H1 (cell line): Measurements from ENCODE around the gene SLC27A1. TPM values are rescaled to one million over a fixed set of nuclear protein-coding genes. Genes with fewer than 3 reads are reported as not detected.

ENCODE experiments used
- CTCF ChIA-PET: fragments of 300-600 bp; sonication (Branson Sonifier 250); formaldehyde crosslinking; loops from one replicate; lab custom pipeline; 2021; ENCODE audit not compliant: partially characterized antibody; lab: Charles Lee
- POLR2A ChIA-PET: fragments of 300-600 bp; sonication (Branson Sonifier 250); formaldehyde crosslinking; loops from one replicate; lab custom pipeline; 2021; ENCODE audit warnings: inconsistent platforms; ENCODE audit not compliant: partially characterized antibody; lab: Charles Lee
- DNase-seq, 2 experiments: peaks; one replicate each; pipeline versions ENCODE4 v3.0.0 to v3.0.0-alpha.2; 2010 to 2022; ENCODE audit warnings: low spot score in 2 of 2, low read depth in 1 of 2, mixed read lengths in 1 of 2
- FAIRE-seq: peaks from 2 replicates; lab custom pipeline; 2011; peaks lifted over from hg19 to GRCh38; lab: Jason Lieb, UNC
- H2AFZ ChIP-seq: 2 replicates; pipeline ENCODE4 v1.8.1; 2012; ENCODE audit warnings: low read length, inconsistent platforms
- H2AK5ac ChIP-seq: 2 replicates; pipeline ENCODE4 v1.6.1; 2013; ENCODE audit warnings: low read depth, low read length
- H2BK120ac ChIP-seq: replicated peaks from 2 replicates; pipeline ENCODE3; 2013; ENCODE audit warnings: low read depth, low read length, inconsistent platforms
- H2BK12ac ChIP-seq: 2 replicates; pipeline ENCODE4 v1.6.1; 2013; ENCODE audit warnings: low read depth, low read length
- H2BK15ac ChIP-seq: 2 replicates; pipeline ENCODE4 v1.6.1; 2013; ENCODE audit warnings: low read length
- H2BK20ac ChIP-seq: 2 replicates; pipeline ENCODE4 v1.6.1; 2013; ENCODE audit warnings: low read length
- H2BK5ac ChIP-seq: 2 replicates; pipeline ENCODE4 v1.6.1; 2013; ENCODE audit warnings: low read depth, low read length
- H3K14ac ChIP-seq: 2 replicates; pipeline ENCODE4 v1.6.1; 2013; ENCODE audit warnings: inconsistent platforms; ENCODE audit not compliant: insufficient read length
- H3K18ac ChIP-seq: 2 replicates; pipeline ENCODE4 v1.6.1; 2013; ENCODE audit warnings: low read length; ENCODE audit errors: extremely low read depth
- H3K23ac ChIP-seq: 2 replicates; pipeline ENCODE4 v1.6.1; 2013; ENCODE audit warnings: inconsistent platforms; ENCODE audit not compliant: insufficient read length
- H3K23me2 ChIP-seq: 2 replicates; pipeline ENCODE4 v1.6.1; 2013; ENCODE audit warnings: low read depth, low read length
- H3K27ac ChIP-seq: 2 replicates; pipeline ENCODE4 v1.6.1; 2011; ENCODE audit warnings: low read depth, low read length, inconsistent platforms
- H3K27me3 ChIP-seq, 4 experiments: replicated peaks in 1 of 4; 1 replicate in 1 of 4; 2 replicates in 3 of 4; pipeline versions ENCODE4 v1.6.1 to v1.8.1; 2011 to 2013; ENCODE audit warnings: low read length in 3 of 4, mild to moderate bottlenecking in 3 of 4, inconsistent platforms in 2 of 4, mixed read lengths in 2 of 4, moderate library complexity in 1 of 4; ENCODE audit not compliant: control insufficient read depth in 3 of 4, insufficient read depth in 3 of 4; ENCODE audit errors: extremely low read depth in 1 of 4
- H3K36me3 ChIP-seq, 4 experiments: 2 replicates each; pipeline versions ENCODE4 v1.6.1 to v1.8.1; 2011 to 2013; ENCODE audit warnings: mild to moderate bottlenecking in 4 of 4, low read length in 3 of 4, moderate library complexity in 2 of 4, control low read depth in 1 of 4, inconsistent platforms in 1 of 4; ENCODE audit not compliant: insufficient read depth in 4 of 4, control insufficient read depth in 2 of 4
- H3K4ac ChIP-seq: replicated peaks from 2 replicates; pipeline ENCODE3; 2013; ENCODE audit warnings: low read length, low read depth, mixed read lengths, inconsistent platforms; ENCODE audit not compliant: insufficient read length
- H3K4me1 ChIP-seq, 4 experiments: replicated peaks in 1 of 4; 1 replicate in 1 of 4; 2 replicates in 3 of 4; pipeline versions ENCODE4 v1.6.1 to v1.8.1; 2011 to 2013; ENCODE audit warnings: low read length in 3 of 4, inconsistent platforms in 2 of 4, mixed read lengths in 1 of 4; ENCODE audit not compliant: insufficient read depth in 4 of 4, control insufficient read depth in 3 of 4
- H3K4me2 ChIP-seq, 2 experiments: 2 replicates each; pipeline versions ENCODE4 v1.6.1 to v1.8.1; 2011 to 2013; ENCODE audit warnings: low read depth in 2 of 2, low read length in 2 of 2, control low read depth in 1 of 2, inconsistent platforms in 1 of 2, mild to moderate bottlenecking in 1 of 2; ENCODE audit not compliant: insufficient read depth in 1 of 2
- H3K4me3 ChIP-seq, 4 experiments: fragments of 200-600, 300-600 bp in 1 of 4; sonication (generic), shearing (Covaris generic), sonication (Bioruptor Twin) in 1 of 4; 2 replicates each; pipeline versions ENCODE4 v1.5.1 to v1.8.1; 2011 to 2016; ENCODE audit warnings: low read length in 4 of 4, low read depth in 3 of 4, control low read depth in 2 of 4, inconsistent platforms in 2 of 4, mild to moderate bottlenecking in 2 of 4, mixed read lengths in 1 of 4, moderate library complexity in 1 of 4; ENCODE audit not compliant: insufficient read depth in 2 of 4; ENCODE audit errors: extremely low read depth in 1 of 4
- H3K56ac ChIP-seq: replicated peaks from 2 replicates; pipeline ENCODE3; 2013; ENCODE audit warnings: low read depth, mild to moderate bottlenecking, mixed read lengths, low read length, inconsistent platforms; ENCODE audit not compliant: insufficient read length
- H3K79me1 ChIP-seq: 2 replicates; pipeline ENCODE4 v1.6.1; 2013; ENCODE audit warnings: low read depth, low read length, control low read depth
- H3K79me2 ChIP-seq, 2 experiments: 2 replicates each; pipeline versions ENCODE4 v1.6.1 to v1.8.1; 2012 to 2013; ENCODE audit warnings: low read length in 2 of 2, mild to moderate bottlenecking in 2 of 2, inconsistent platforms in 1 of 2; ENCODE audit not compliant: insufficient read depth in 2 of 2, control insufficient read depth in 1 of 2
- H3K9ac ChIP-seq, 4 experiments: replicated peaks in 1 of 4; 1 replicate in 1 of 4; 2 replicates in 3 of 4; pipeline versions ENCODE4 v1.6.1 to v1.8.1; 2011 to 2013; ENCODE audit warnings: low read depth in 3 of 4, low read length in 3 of 4, control low read depth in 2 of 4, mild to moderate bottlenecking in 2 of 4, moderate library complexity in 2 of 4, inconsistent platforms in 1 of 4; ENCODE audit errors: extremely low read depth in 1 of 4
- H3K9me3 ChIP-seq, 2 experiments: 2 replicates each; pipeline versions ENCODE4 v1.6.1 to v1.8.1; 2012 to 2013; ENCODE audit warnings: mild to moderate bottlenecking in 2 of 2, moderate library complexity in 2 of 2, control low read depth in 1 of 2, inconsistent platforms in 1 of 2, low read depth in 1 of 2, low read length in 1 of 2, mixed read lengths in 1 of 2; ENCODE audit not compliant: insufficient read depth in 2 of 2
- H4K20me1 ChIP-seq, 2 experiments: replicated peaks in 1 of 2; 2 replicates each; pipeline versions ENCODE3 to v1.8.1; 2011 to 2013; ENCODE audit warnings: inconsistent platforms in 2 of 2, low read length in 2 of 2, mild to moderate bottlenecking in 1 of 2; ENCODE audit not compliant: insufficient read depth in 2 of 2, control insufficient read depth in 1 of 2
- H4K5ac ChIP-seq: 2 replicates; pipeline ENCODE4 v1.6.1; 2013; ENCODE audit warnings: low read length, low read depth, mixed read lengths, inconsistent platforms; ENCODE audit not compliant: insufficient read length
- H4K8ac ChIP-seq: 2 replicates; pipeline ENCODE4 v1.8.0; 2013; ENCODE audit warnings: mild to moderate bottlenecking, moderate library complexity, low read length, inconsistent platforms; ENCODE audit not compliant: insufficient read depth; ENCODE audit errors: extremely low read depth
- H4K91ac ChIP-seq: replicated peaks from 2 replicates; pipeline ENCODE3; 2013; ENCODE audit warnings: low read length, mixed read lengths, inconsistent platforms; ENCODE audit not compliant: insufficient read length
- CHD1 ChIP-seq: IDR thresholded peaks from 2 replicates; pipeline ENCODE4 v1.6.1; 2012; ENCODE audit warnings: low read depth, low read length, improper control_type of control experiment
- CTCF ChIP-seq, 3 experiments: IDR thresholded peaks; 1 replicate in 2 of 3; 2 replicates in 1 of 3; pipeline versions ENCODE4 v1.5.1 to v1.6.1; 2011; ENCODE audit warnings: low read length in 3 of 3, mild to moderate bottlenecking in 3 of 3, inconsistent platforms in 2 of 3, low read depth in 1 of 3, moderate library complexity in 1 of 3; ENCODE audit not compliant: insufficient read depth in 1 of 3; ENCODE audit errors: control extremely low read depth in 1 of 3
- HDAC2 ChIP-seq, 2 experiments: fragments of 300-600 bp in 1 of 2; sonication (generic) in 1 of 2; IDR thresholded peaks; 2 replicates each; pipeline ENCODE4 v1.6.1; 2011 to 2012; ENCODE audit warnings: low read depth in 2 of 2, low read length in 2 of 2, mild to moderate bottlenecking in 2 of 2, moderate library complexity in 2 of 2, borderline replicate concordance in 1 of 2, inconsistent platforms in 1 of 2
- JUN ChIP-seq: IDR thresholded peaks from 2 replicates; pipeline ENCODE4 v1.6.1; 2011; ENCODE audit warnings: low read depth, mild to moderate bottlenecking, improper control_type of control experiment, low read length
- KDM1A ChIP-seq: fragments of 200-600, 300-600 bp; sonication (generic); IDR thresholded peaks from 2 replicates; pipeline ENCODE4 v1.7.1; 2016; ENCODE audit warnings: mild to moderate bottlenecking, low read length, borderline replicate concordance
- KDM5A ChIP-seq: fragments of 200-600 bp; IDR thresholded peaks from 2 replicates; pipeline ENCODE4 v1.7.1; 2012; ENCODE audit warnings: mild to moderate bottlenecking, low read length, inconsistent platforms, mixed read lengths
- MAFK ChIP-seq: IDR thresholded peaks from 2 replicates; pipeline ENCODE4 v1.6.1; 2012; ENCODE audit warnings: low read depth, mild to moderate bottlenecking, improper control_type of control experiment, low read length
- POLR2A ChIP-seq, 2 experiments: IDR thresholded peaks; 1 replicate in 1 of 2; 2 replicates in 1 of 2; pipeline ENCODE4 v1.6.1; 2011; ENCODE audit warnings: low read depth in 2 of 2, low read length in 2 of 2, mild to moderate bottlenecking in 2 of 2; ENCODE audit errors: control extremely low read depth in 1 of 2
- POU5F1 ChIP-seq: IDR thresholded peaks from 2 replicates; pipeline ENCODE4 v1.6.1; 2011; ENCODE audit warnings: low read depth, mild to moderate bottlenecking, low read length, moderate library complexity
- SIRT6 ChIP-seq: IDR thresholded peaks from one replicate; pipeline ENCODE4 v1.7.1; 2012; ENCODE audit warnings: low read length, inconsistent platforms
- SP1 ChIP-seq: IDR thresholded peaks from 2 replicates; pipeline ENCODE4 v1.6.1; 2011; ENCODE audit warnings: low read depth, low read length
- SP4 ChIP-seq: IDR thresholded peaks from 2 replicates; pipeline ENCODE4 v1.6.1; 2012; ENCODE audit warnings: low read length, inconsistent platforms
- TAF1 ChIP-seq: IDR thresholded peaks from 2 replicates; pipeline ENCODE4 v1.6.1; 2011; ENCODE audit warnings: mild to moderate bottlenecking, low read depth, low read length
- WGBS, 2 experiments: shearing (Covaris generic) in 1 of 2; methylation state at CpG; one replicate each; pipeline versions ENCODE4 v1.1.6 to v1.1.7; 2013 to 2015; ENCODE audit warnings: low lambda C conversion rate in 2 of 2, mixed read lengths in 2 of 2, inconsistent platforms in 1 of 2, low coverage in 1 of 2, missing lambda C conversion rate in 1 of 2; ENCODE audit not compliant: insufficient replicate concordance in 2 of 2, insufficient coverage in 1 of 2, insufficient read length in 1 of 2; ENCODE audit errors: extremely low coverage in 1 of 2, missing lambda C conversion rate in 1 of 2; 5-methylcytosine and 5-hydroxymethylcytosine counted together
- polyA plus RNA-seq, 7 experiments: library from polyadenylated mRNA; depleted of rRNA in 3 of 7; stranded (reverse) in 5 of 7; unstranded in 2 of 7; fragments of >200 nt in 5 of 7; fragments of 200-250 nt in 2 of 7; gene quantifications; 1 replicate in 5 of 7; 2 replicates in 1 of 7; 4 replicates in 1 of 7; pipeline versions ENCODE4 v1.2.1 to v1.2.3, GENCODE V29; 2011 to 2013; ENCODE audit warnings: missing spikeins in 2 of 7, mixed read lengths in 2 of 7
- total RNA-seq: library from RNA; stranded (reverse); fragmentation: NEBNext Ultra II Directional; extraction: Animal tissue kit (Norgen Biotek cat#: 25700); gene quantifications from 2 replicates; pipeline ENCODE4 v1.2.1, GENCODE V29; 2021

SLC27A1 gene
- total and polyA plus RNA-seq, 2 of the 8 experiments (the other 6 are each of a cell fraction or from before 2014, with no cell fraction given) = 7.5 to 9.1 TPM

- Histone ChIP-seq H4K20me1 (no peaks in the 10 kb centered on the region), H3K18ac (no peak overlapping the region), H2BK20ac (no peak overlapping the region), H4K5ac (no peak overlapping the region), H4K91ac (no peak overlapping the region), H2BK12ac (no peak overlapping the region), H3K79me2 (no peaks in the 10 kb centered on the region), H3K56ac (no peak overlapping the region), H3K79me1 (no peaks in the 10 kb centered on the region), H4K8ac (no peak overlapping the region), H3K36me3 (no peaks in the 10 kb centered on the region), H3K4ac (no peak overlapping the region), H3K9ac (no peak overlapping the region), H3K9me3 (no peaks in the 10 kb centered on the region), H2BK5ac (no peak overlapping the region), H3K4me3 (no peak overlapping the region), H3K4me2 (no peak overlapping the region), H2BK15ac (no peak overlapping the region), H3K14ac (no peak overlapping the region), H3K4me1 (peaks cover 0 to 5% (median 2%) of the 10 kb centered on the region in 4 experiments; a peak in 2 of 7 replicates), H2BK120ac (no peak overlapping the region), H2AFZ (no peak overlapping the region), H3K27me3 (peaks cover 0 to 5% (median 0%) of the 10 kb centered on the region in 4 experiments; a peak in 3 of 7 replicates), H3K23me2 (no peaks in the 10 kb centered on the region), H2AK5ac (no peak overlapping the region), H3K27ac (no peak overlapping the region), H3K23ac (no peak overlapping the region)
- WGBS, 2 experiments = 77% methylated on average over 7 of the region's 7 CpGs; no CpG with 5 or more reads in 1 of the 2 experiments
- CTCF ChIA-PET = interaction anchor here (1.0 to 1.4 kb wide), 3 partner anchors 18 to 72 kb away, joined by 3 to 5 read pairs (median 3); no protein-coding TSS in a partner anchor
- DNase-seq = no peak
- POLR2A ChIA-PET = no interaction called here
- TF ChIP-seq POU5F1 = no peak
- TF ChIP-seq POLR2A (IDR thresholded peaks at IDR 0.05; ENCODE audit: control extremely low read depth in 1 of 2, low read depth in 2 of 2, low read length in 2 of 2) = no peak
- TF ChIP-seq SIRT6 = no peak
- 0 out of 4 replicates have a peak, but pooled peaks of 1 of the 2 experiments have one; percentile 38 for TF ChIP-seq HDAC2 (IDR thresholded peaks at IDR 0.05; ENCODE audit: borderline replicate concordance in 1 of 2, low read depth in 2 of 2, low read length in 2 of 2)
- no peak for TF ChIP-seq KDM5A
- TF ChIP-seq CHD1 = no peak
- no peak for TF ChIP-seq TAF1
- peak; percentile 49; the same call in 1 of the 2 replicates for TF ChIP-seq KDM1A
- no peak for TF ChIP-seq SP4
- TF ChIP-seq JUN = no peak
- TF ChIP-seq SP1 = no peak
- no peak for TF ChIP-seq MAFK
- TF ChIP-seq CTCF (IDR thresholded peaks at IDR 0.05; ENCODE audit: control extremely low read depth in 1 of 3, insufficient read depth in 1 of 3, low read depth in 1 of 3, low read length in 3 of 3) = no peak
- FAIRE-seq = no peak
Observed at GRCh38 chr19:17532557-17532956, 62.2 kb downstream of the SLC27A1 start.
